Stimulated activated naive CD4-positive, alpha-beta T cell (primary cell): ENCODE data around the gene NOXA1.
"Not testable (repeated sequence)": the region's sequence is repeated elsewhere in the genome, so short reads cannot be mapped to it uniquely, and the experiment has no call there.

Source experiments
- DNase-seq, 6 experiments: peaks; one replicate each; lab custom pipeline; 2025; lab: John Stamatoyannopoulos, UW

The NOXA1 gene

GRCh38 chr9:137465000-137465719, 42.0 kb downstream of the NOXA1 start:
- DNase-seq, result no peak

- DNase-seq, result no peak
Measured at GRCh38 chr9:137465720-137466388, 42.7 kb downstream of the NOXA1 start.

- not testable (repeated sequence) for DNase-seq
Measured at GRCh38 chr9:137466389-137467085, 43.3 kb downstream of the NOXA1 start.

GRCh38 chr9:137467161-137467581, 44.0 kb downstream of the NOXA1 start:
- DNase-seq, result no peak

GRCh38 chr9:137467896-137468295, 44.7 kb downstream of the NOXA1 start:
- DNase-seq, result no peak

GRCh38 chr9:137470785-137471184, 47.6 kb downstream of the NOXA1 start:
- DNase-seq, result no peak

- DNase-seq, result no peak
Measured at GRCh38 chr9:137474271-137474670, 51.1 kb downstream of the NOXA1 start.

- no peak for DNase-seq
Measured at GRCh38 chr9:137475666-137476065, 52.5 kb downstream of the NOXA1 start.

- DNase-seq, result no peak
Measured at GRCh38 chr9:137476856-137477255, 53.7 kb downstream of the NOXA1 start.

GRCh38 chr9:137477778-137478612, 54.8 kb downstream of the NOXA1 start:
- no peak for DNase-seq

- DNase-seq, result no peak
Measured at GRCh38 chr9:137478613-137478961, 55.4 kb downstream of the NOXA1 start.

GRCh38 chr9:137478962-137479861, 56.0 kb downstream of the NOXA1 start:
- DNase-seq, result no peak

GRCh38 chr9:137479892-137480685, 56.9 kb downstream of the NOXA1 start:
- no peak for DNase-seq

GRCh38 chr9:137480686-137481683, 57.8 kb downstream of the NOXA1 start:
- no peak for DNase-seq

- DNase-seq, result no peak
Measured at GRCh38 chr9:137482094-137482781, 59.0 kb downstream of the NOXA1 start.
